NCI-H2107 (cell line): Measurements from ENCODE around the gene CARD9.

ENCODE experiments used
- DNase-seq: peaks from one replicate; lab custom pipeline; 2025; lab: John Stamatoyannopoulos, UW

The CARD9 gene

DNA sequence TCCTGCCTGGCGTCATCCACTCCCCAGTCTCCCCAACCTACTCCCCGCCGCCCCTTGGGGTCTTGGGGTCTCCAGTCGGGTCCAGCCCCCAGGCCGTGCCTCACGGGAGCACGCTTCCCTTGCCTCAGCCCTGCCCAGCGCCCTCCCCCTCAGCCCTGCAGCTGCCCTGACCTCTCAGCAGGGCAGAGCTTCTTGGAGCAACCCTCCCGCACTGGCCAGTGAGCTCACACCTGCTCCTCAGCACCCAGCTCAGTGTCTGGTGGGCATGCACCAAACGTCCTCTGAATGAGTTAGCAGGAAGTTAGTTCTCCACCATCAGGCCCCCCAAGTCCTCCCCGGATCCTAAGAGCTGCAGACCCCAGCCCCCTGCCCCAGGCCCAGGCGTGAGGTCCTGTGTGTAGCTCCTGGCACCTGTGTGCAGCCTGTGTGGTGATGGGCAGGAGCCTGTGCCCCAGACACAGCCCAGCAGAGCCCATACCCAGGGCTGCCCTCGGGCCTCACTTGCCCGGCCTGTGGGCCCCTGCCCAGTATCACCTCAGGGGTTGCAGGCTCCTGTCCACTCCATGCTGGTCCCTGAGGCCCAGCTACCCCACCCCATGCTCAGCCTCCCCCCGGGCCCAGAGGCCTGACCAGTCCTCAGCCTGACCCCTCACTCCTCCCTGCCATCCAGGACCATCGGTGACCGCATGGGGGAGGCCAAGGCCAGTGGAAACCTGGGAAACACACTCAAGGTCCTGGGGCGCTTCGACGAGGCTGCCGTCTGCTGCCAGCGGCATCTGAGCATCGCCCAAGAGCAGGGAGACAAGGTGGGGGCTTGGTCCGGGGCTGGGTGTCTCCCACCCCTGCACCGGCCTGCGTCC is 37.9 kb downstream of the CARD9 start:
- no peak for DNase-seq

DNA sequence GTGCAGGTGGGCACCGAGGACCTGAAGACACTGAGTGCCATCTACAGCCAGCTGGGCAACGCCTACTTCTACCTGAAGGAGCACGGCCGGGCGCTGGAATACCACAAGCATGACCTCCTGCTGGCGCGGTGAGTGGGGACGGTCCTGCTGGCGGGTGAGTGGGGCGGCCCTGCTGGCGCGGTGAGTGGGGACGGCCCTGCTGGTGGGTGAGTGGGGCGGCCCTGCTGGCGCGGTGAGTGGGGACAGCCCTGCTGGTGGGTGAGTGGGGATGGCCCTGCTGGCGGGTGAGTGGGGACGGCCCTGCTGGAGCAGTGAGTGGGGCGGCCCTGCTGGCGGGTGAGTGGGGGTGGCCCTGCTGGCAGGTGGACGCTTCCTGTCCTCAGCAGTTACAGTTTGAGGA is 38.9 kb downstream of the CARD9 start:
- DNase-seq = no peak

DNA sequence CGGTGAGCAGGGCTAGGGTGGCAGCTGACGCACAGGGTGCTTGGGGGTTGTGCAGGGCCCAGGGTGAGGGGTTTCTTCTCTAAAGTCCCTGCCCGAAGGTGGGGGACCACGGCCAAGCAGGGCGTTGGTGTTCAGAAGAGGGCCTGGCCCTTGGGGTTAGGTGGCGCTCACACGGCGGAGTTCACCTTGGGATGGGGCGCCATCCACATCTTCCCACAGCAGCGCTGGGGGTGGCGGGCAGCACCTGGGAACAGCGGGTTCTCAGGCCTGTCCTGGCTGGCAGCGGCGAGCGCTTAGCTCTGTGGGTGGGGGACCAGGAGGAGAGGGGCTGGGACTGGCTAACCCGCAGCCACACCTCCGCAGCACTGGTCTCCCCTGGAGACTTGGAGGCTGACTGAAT is 40.0 kb downstream of the CARD9 start:
- no peak for DNase-seq

DNA sequence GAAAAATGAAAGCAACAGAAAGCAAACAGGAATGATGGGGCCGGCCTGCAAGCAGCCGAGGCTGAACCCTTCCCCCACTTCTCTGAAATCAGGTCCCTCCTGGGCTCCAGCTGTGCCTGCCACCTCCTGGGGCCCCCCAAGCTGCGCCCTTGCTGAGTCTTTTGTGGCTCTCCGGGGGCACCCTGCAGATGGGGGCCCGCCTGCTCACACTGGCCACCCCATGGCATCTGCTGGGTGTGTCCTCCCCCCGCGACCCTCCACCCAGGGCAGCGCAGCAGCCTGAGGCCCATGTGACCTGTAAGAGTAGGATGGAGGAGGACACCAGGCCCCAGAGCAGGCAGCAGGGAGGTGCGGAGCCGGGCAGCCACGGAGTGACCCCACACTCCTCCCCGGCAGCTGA is 40.4 kb downstream of the CARD9 start:
- no peak for DNase-seq

DNA sequence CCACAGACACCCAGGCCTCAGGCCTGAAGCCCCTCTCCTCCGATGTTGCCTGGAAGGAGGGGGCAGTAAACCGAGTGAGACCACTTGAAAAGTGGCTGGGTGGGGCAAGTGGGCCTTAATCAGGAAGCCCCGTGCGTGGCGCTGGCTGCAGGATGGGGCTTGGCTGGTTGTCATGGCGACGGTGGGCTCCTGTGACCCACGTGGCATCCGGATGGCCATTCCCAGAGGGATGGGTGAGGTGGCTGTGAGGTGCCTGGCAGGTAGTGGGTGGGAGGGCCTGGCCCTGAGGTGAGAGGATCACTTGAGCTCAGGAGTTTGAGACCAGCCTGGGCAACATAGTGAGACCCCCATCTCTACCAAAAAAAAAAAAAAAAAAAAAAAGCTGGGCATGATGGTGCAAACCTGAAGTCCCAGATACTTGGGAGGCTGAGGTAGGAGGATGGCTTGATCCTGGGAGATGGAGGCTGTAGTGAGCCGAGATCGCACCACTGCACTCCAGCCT is 40.9 kb downstream of the CARD9 start:
- DNase-seq = no peak

DNA sequence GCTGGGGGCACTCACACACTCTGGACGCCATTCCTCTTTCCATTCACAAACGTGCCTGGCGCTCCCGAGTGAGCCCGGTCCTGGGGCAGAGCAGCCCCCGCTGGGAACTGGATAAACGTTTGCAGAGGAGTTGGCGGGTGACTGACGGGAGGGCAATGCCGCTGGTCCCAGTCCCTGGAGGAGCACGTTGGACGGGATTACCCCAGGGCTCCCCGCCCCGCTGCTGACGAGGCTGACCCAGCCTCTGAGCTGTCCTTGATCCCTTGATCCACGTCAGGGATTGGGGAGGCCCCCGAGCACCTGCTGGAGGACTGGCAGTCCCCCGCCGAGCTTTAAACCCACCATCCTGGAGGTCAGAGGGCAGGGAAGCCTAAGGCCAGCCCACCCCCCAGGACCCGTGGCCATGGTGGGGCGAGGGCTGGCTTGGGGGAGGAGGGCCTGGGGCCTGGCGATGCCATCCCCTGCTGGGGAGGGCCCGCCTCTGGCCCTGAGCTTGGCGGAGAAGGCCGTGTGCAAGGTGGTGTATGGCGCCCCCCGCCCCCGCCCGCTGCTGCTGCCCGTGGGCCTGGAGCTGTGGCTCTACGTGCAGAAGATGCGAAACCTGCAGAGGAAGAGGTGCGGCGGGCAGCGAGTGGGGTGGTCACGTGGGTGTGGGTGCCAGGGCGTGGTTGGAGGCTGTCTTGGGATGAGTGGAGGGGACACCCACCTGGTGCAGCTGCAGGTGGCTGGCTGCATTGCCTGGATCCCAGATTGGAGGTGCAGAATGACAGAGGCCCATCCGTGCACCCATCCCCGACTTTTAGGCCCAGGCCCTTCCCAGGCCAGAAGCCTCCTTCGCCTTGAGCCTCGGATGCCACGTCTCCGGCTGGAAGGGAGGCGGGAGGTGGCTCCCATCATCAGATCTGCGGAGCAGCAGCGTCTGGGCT is 41.6 kb downstream of the CARD9 start:
- no peak for DNase-seq

DNA sequence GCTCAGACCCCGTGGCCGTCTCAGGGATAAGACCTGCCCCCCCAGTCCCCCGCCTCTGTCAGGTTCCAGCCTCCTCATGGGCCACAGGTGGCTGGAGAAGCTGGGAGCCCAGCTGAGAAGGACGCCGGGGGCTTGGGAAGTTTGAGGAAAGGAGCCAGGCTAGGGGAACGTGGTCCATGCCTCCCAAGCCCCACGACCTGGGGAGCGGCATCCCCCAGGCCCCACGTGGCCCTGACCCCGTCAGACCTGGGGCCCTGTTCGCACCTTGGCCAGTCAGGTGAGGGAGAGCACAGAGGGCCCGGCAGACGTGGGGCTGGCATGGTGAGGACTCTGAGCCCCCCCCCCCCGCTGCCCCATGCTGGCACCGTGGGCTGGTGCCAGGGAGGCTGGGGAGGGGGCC is 42.4 kb downstream of the CARD9 start:
- DNase-seq = no peak

DNA sequence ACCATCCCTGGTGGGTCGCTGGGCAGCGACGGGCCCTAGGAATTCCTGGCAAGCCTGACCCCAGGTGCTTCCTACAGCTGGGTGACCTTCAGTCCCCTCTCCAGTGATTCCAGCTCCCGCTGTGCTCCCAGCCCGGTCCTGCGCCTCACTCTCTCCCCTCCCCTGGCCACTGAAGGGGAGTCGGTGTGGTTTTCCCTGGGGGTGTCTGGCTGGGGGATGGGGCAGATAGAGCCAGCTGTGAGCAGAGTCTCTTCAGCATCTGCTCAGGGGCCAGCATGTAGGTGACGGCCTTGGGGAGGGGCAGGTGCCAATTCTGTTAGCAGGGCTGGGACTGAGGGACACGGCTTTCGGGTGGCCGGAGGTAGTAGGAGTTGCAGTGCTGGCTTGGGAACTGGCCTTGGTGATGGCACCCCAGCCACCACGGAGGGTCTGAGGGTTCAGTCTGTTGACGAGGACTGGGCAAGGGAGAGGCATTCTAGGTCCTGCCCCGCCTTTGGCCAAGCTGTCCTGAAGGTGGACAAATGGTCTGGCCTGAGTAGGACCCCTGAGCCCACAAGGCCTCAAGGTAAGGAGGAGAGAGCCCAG is 43.0 kb downstream of the CARD9 start:
- no peak for DNase-seq

DNA sequence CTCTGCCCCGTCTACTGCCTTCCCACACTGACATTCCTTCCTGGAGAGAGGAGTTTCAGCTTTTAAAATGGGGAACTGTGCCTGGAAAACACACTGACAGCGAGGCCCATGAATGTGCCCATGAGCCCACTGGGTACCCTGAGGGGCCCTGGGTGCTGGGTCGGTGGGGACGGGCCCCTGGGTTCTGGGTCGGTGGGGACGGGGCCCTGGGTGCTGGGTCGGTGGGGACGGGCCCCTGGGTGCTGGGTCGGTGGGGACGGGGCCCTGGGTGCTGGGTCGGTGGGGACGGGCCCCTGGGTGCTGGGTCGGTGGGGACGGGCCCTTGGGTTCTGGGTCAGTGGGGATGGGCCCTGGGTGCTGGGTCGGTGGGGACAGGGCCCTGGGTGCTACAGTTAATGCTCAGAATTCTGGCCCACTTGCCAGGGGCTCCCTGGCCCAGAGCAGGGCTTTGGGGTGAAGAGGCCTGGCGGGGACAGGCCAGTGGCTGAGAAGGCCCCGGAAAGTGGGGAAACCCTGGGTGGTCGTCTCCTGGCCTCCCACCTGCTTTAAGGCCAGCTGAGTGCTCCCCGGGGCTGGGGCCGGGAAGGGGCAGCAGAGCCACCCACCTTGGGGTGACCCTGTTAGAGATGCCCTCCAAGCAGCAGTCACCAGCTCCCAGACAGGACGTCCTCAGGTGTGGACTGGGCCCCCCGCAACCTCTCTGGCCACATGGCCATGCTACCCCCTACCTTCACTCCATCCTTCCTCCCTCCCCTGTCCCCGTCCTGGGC is 43.6 kb downstream of the CARD9 start:
- DNase-seq = no peak

DNA sequence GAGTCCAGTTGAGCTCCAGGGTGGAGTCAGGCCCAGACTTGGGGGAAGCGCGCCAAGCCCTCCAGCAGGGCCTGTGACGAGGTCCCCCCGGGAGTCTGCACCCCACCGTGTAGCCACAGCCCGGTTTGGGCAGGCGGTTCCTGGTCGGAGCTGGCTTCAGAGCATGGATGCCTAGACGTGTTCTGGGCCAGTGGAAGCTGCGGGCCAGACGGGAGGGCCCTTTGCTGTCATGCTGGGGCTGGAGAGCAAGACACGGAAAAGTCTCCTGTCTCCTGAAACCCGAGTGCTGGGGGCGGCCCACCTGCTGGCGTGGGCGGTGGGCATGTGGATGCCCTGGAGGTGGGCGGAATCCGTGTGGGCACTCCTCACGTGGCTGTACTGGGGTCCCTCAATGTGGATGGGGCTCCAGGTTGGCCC is 44.2 kb downstream of the CARD9 start:
- DNase-seq = no peak

DNA sequence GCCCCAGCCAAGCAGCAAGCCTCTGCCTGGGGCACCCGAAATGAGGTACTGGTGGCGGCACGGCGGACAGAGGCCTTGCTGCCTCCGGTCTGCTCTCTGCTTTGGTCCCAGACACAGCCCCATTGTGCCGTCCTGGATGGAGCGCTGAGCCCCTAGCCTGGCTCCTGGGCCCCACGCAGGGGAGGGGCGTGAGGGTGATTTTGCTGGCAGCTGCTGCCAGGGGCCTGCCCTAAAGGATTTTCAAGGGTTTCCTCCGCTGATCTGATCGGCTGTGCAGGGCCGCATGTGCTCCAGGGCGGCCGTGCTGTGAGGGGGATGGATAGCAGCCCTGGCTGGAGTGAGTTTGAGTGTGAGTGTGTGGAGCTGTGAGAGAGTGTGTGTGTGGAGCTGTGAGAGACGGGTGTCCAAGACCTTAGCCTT is 44.8 kb downstream of the CARD9 start:
- no peak for DNase-seq

DNA sequence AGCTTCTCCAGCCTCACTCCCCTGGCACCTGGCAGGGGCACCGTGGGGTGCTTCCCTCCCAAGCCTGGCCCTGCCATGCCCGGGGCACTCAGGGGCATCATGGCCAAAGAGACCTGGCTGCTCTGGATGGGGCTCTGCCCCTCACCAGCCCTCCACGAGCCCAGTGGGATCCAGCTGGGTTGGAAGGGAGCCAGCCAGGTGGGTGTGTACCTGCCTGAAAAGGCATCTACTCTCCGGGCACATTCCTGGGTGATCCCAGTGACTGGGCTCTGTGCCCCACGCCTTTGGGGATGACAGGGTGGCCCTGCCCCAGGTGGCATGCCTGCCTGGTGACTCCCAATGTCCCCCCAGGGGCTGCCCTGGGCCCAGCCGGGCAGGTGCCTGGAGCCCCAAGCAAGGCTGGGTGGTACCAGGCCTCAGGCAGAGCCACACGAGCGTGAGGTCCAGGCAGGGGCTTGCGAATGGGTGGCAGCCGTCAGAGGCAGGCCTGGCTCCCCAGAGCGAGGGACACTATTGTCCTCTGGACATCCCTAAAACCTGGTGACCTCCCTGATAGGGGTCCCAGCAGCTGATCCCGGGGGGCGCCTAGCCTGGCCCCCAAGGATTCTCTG is 45.4 kb downstream of the CARD9 start:
- no peak for DNase-seq

DNA sequence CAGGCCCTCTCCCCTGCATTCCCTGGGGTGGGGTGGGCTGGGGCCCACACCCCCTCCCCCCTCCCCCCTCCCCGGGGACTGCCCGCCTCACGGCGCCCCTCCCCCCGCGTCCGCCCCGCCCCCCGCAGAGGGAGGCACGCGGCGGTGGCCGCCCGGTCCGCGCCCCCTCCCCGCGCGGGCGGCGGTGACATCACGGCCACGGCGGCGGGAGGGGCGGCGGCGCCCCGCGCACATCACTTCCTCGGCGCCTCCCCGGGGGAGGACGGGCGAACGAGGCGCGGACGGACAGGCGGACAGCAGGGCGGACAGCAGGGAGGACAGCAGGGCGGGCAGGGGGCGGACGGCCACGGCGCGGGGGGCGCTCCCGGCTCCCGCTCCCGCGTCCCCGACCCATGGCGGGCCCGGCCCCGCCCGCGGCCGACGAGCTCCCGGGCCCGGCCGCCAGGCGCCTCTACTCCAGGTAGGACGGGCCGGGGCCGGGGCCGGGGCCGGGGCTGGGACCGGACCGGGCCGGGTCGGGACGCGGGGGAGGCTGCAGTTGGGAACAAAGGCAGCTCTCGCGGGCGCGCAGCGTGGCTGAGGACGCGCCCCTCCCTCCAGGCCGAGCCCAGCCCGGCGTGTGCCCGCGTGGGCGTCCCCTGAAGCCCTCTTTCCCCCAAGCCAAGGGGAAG is 46.0 kb downstream of the CARD9 start, which contains the start of gene GPSM1:
Gene GPSM1, plus strand, starts transcription at position 236 of the 671 bp plus-strand sequence. Its CDS starts 157 bp downstream, at position 393.
- DNase-seq = peak; percentile 34

DNA sequence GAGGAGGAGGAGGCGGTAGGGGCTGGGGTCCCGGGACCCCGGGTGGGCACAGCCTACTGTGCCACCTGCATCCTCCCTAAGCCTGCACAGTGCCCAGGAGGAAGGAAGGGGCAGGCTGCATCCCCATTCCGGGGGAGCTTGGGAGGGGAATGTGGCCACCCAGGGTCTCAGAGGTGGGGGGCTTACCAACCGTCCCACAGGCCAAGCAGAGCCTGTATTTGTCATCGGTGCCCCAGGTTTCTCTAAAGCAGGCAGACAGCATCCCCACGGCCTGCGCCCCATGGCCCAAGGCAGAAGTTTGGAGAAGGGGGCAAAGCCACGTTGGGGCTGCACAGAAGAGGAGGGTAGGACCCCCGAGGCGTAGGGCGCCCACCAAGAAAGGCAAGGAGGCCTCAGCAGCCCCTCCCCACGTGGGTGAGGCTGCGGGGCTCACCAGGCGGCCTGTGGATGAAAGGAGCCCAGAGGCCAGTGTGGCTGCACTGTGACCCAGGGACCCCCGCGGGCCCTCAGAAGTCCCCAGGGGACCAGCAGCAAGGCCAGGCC is 46.6 kb downstream of the CARD9 start:
- DNase-seq = no peak

DNA sequence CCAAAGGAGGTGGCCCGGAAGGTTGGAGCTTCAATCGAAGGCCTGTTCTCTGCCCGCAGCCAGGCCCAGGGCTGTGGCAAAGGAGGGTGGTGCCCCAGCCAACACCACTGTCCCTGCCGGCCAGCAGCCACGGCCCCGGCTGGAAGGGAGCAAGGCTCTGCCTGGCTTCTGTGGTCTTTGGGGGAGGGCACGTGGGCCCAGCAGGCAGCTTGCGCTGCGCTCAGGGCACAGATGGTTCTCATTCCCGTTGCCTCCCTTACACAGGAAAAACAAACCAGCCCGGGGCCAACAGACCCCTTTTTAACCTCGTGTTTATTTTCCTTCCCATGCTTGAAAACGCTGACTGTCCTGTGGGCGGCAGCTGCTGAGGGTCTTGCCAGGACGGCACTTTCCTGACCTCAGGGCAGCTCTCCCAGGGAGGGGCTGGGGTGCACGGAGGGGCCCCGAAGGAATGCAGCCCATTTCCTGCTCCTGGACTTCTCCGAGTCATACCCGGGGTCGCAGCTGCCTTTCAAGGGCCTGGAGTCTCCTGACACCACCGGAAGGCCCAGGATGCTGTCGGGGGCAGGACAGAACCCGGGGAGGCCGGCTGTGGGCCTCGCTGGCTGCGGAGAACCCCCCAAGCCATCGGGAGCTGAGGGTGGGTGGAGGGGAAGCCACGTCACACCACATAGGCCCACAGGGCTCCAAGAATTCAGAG is 47.3 kb downstream of the CARD9 start:
- no peak for DNase-seq

DNA sequence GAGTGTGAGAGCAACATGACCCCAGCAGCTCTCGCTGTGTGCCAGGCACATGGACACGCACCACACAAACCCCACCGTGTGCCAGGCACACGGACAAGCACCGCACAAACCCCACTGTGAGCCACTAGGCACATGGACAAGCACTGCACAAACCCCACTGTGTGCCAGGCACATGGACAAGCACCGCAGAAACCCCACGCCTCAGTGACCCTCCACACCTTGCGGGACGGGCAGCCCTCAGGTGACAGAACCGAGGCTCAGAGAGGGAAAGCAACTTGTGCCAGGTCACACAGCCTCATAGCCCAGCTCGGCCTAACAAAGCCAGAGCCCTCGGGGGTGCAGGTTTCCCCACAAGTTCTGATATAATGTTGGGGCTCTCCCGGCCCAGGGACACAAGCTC is 48.1 kb downstream of the CARD9 start:
- DNase-seq = no peak

DNA sequence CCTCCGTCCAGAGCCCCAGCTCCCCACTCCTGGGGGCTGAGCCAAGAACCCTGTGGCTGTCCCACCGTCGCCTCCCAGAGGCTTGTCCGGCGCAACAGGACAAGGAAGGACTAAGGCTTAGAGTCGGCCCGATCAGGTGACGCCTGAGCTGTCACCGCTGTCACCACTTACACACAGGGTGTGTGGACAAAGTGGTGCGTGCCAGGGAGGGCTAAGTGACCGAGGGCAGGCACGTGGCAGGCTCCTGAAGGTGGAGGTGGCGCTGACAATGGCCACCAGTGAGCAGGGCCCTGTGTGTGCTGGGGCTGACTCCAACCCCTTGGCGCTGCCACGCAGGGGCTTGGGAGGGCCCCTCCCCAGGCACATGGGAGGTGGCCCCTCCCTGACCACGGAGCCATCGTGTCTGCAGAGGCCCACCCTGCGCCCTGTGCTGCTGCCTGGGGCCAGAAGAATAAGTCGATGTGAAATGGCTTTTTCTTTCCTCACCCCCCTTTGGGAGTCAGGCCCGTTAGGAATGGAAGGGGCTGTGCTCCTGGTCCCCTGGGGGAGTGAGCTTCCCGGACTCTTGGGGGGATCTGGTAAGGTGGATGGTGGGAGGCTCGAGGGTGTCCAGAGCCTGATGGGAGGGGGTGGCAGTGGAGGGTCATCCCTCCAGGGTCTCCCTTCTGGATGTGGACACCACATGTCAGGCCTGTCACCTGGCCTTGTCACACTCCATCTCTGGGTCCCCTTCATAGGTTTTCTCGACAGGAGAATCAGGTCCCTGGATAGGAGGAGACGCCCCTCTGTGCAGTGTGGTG is 48.8 kb downstream of the CARD9 start:
- DNase-seq = no peak

DNA sequence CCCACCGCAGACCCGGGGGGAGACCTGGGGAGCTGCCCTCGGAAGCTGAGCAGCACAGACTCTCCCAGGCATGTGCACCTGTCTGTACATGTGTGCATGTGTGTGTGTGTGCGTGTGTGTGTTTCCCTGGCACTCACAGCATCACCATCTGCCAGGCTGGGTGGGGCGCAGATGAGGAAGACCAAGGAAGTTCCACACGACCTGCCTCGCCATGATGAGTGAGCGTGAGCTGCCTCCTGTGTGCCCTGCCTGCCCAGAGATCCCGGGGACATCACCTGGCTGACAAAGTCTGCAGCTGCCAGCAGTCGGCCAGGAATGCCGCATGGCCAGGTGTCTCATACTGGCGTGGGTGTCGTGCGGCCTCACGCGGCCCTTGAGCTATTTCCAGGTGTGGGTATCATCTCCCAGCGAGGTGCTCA is 50.1 kb downstream of the CARD9 start:
- no peak for DNase-seq
